Measurements from ENCODE around the gene NFASC. TPM values are rescaled to one million over a fixed set of nuclear protein-coding genes. Genes with fewer than 3 reads are reported as not detected.

Gene NFASC
- total RNA-seq, 1 experiment from 2014 or later = not detected

- Mint-ChIP-seq H3K4me1 (ENCODE audit: low read depth, unreplicated experiment) (no peaks in the 10 kb centered on the region), H3K9me3 (ENCODE audit: low read depth, unreplicated experiment) (no peaks in the 10 kb centered on the region), H3K36me3 (ENCODE audit: insufficient read depth, unreplicated experiment) (no peaks in the 10 kb centered on the region), H3K4me3 (ENCODE audit: low read depth, unreplicated experiment) (no peak overlapping the region), H3K27me3 (ENCODE audit: unreplicated experiment) (peaks cover 99% of the 10 kb centered on the region), H3K27ac (ENCODE audit: unreplicated experiment) (no peak overlapping the region)
- intact Hi-C loops (cut with micrococcal nuclease; ENCODE audit: unreplicated experiment) = no loop called here
- no TSS peak for BruUV-seq (replicated peaks)
- CTCF ChIA-PET = interaction anchor here (0.5 to 3.6 kb wide), 6 partner anchors 8 to 1514 kb away, joined by 3 to 44 read pairs (median 4); no protein-coding TSS in a partner anchor
- TF ChIP-seq CTCF (IDR thresholded peaks at IDR 0.05; ENCODE audit: unreplicated experiment) = no peak
- DNase-seq = no peak
These were observed 106.0 kb downstream of the NFASC start for GRCh38 chr1:204976646-204977045.

- Mint-ChIP-seq H3K27me3 (ENCODE audit: unreplicated experiment) (peaks cover 99% of the 10 kb centered on the region), H3K4me1 (ENCODE audit: low read depth, unreplicated experiment) (no peaks in the 10 kb centered on the region), H3K27ac (ENCODE audit: unreplicated experiment) (no peak overlapping the region), H3K9me3 (ENCODE audit: low read depth, unreplicated experiment) (no peaks in the 10 kb centered on the region), H3K36me3 (ENCODE audit: insufficient read depth, unreplicated experiment) (no peaks in the 10 kb centered on the region), H3K4me3 (ENCODE audit: low read depth, unreplicated experiment) (no peak overlapping the region)
- intact Hi-C loops (cut with micrococcal nuclease; ENCODE audit: unreplicated experiment) = no loop called here
- BruUV-seq (replicated peaks) = no TSS peak
- CTCF ChIA-PET = interaction anchor here (0.6 to 3.6 kb wide), 3 partner anchors 84 to 170 kb away, joined by 3 to 44 read pairs (median 3); no protein-coding TSS in a partner anchor
- no peak for TF ChIP-seq CTCF (IDR thresholded peaks at IDR 0.05; ENCODE audit: unreplicated experiment)
- DNase-seq = no peak
These were observed 106.7 kb downstream of the NFASC start for GRCh38 chr1:204977318-204977717.

DNA sequence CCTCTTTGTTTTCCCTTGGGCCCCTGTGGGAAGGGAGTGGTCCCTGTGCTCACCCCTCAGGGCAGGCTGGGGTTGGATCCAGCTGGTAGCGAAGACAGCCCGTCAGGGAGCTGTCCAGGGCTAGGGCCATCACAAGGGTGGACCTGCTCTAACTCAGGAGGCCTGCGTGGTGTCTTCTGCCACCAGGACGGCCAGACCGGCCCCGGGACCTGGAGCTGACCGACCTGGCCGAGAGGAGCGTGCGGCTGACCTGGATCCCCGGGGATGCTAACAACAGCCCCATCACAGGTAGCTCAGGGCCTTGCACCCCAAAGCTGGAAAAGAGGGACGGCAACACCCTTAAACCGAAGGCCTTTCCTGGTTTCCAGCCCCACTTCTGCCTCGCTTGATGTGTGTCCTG, 108.1 kb downstream of the NFASC start:
- Mint-ChIP-seq H3K4me1 (ENCODE audit: low read depth, unreplicated experiment) (no peaks in the 10 kb centered on the region), H3K27me3 (ENCODE audit: unreplicated experiment) (peaks cover 99% of the 10 kb centered on the region), H3K27ac (ENCODE audit: unreplicated experiment) (no peak overlapping the region), H3K36me3 (ENCODE audit: insufficient read depth, unreplicated experiment) (no peaks in the 10 kb centered on the region), H3K9me3 (ENCODE audit: low read depth, unreplicated experiment) (no peaks in the 10 kb centered on the region), H3K4me3 (ENCODE audit: low read depth, unreplicated experiment) (no peak overlapping the region)
- BruUV-seq (replicated peaks) = no TSS peak
- intact Hi-C loops (cut with micrococcal nuclease; ENCODE audit: unreplicated experiment) = no loop called here
- no peak for DNase-seq
- TF ChIP-seq CTCF (IDR thresholded peaks at IDR 0.05; ENCODE audit: unreplicated experiment) = no peak
- CTCF ChIA-PET = no interaction called here

DNA sequence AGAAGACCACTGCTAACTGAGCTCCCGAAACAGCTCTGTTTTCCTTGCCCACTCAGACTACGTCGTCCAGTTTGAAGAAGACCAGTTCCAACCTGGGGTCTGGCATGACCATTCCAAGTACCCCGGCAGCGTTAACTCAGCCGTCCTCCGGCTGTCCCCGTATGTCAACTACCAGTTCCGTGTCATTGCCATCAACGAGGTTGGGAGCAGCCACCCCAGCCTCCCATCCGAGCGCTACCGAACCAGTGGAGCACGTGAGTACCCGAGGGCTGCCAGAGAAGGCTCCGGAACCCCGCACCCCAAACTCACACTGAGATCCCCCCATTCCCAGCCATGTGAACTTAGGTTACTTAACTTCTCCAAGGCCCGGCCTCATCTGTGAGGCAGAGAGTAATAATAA, 108.6 kb downstream of the NFASC start:
- BruUV-seq (replicated peaks) = no TSS peak
- Mint-ChIP-seq H3K9me3 (ENCODE audit: low read depth, unreplicated experiment) (no peaks in the 10 kb centered on the region), H3K36me3 (ENCODE audit: insufficient read depth, unreplicated experiment) (no peaks in the 10 kb centered on the region), H3K4me3 (ENCODE audit: low read depth, unreplicated experiment) (no peak overlapping the region), H3K27ac (ENCODE audit: unreplicated experiment) (no peak overlapping the region), H3K27me3 (ENCODE audit: unreplicated experiment) (peaks cover 99% of the 10 kb centered on the region), H3K4me1 (ENCODE audit: low read depth, unreplicated experiment) (no peaks in the 10 kb centered on the region)
- intact Hi-C loops (cut with micrococcal nuclease; ENCODE audit: unreplicated experiment) = no loop called here
- CTCF ChIA-PET = no interaction called here
- no peak for DNase-seq
- TF ChIP-seq CTCF (IDR thresholded peaks at IDR 0.05; ENCODE audit: unreplicated experiment) = no peak

Data from Calu3 (cell line).